Measurements from ENCODE around the gene MAPK6.
A peak's percentile ranks its signal among the peaks of the same experiment; 100 is the strongest.
"Not testable (repeated sequence)": the region's sequence is repeated elsewhere in the genome, so short reads cannot be mapped to it uniquely, and the experiment has no call there.

The MAPK6 gene

GRCh38 chr15:52018693-52019393 lies at the start of gene MAPK6:
Gene MAPK6 (plus strand): TSS chr15:52019219. CDS start chr15:52046461, 27,242 bp downstream.
- DNase-seq = peak; percentile 93

DNA sequence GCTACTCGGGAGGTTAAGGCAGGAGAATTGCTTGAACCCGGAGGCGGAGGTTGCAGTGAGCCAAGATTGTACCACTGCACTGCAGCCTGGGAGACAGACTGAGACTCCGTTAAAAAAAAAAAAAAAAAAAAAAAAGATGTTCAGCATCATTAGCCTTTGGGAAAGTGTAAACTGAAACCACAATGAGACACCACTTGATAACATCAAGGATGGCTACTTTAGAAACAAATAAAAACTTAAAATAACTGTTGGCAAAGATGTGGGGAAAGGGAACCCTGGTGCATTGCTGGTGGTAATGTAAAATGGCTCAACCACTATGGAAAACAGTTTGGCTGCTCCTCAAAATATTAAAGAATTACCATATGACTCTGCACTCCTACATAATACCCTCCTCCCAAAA lies 49.3 kb upstream of the MAPK6 start:
- no peak for DNase-seq

GRCh38 chr15:51970132-51970817 lies 48.7 kb upstream of the MAPK6 start:
- no peak for DNase-seq

- no peak for DNase-seq
Measured at GRCh38 chr15:51971032-51971374, 48.0 kb upstream of the MAPK6 start.

- DNase-seq = peak; percentile 91
Measured at GRCh38 chr15:51971375-51972133, 47.5 kb upstream of the MAPK6 start, which contains the start of gene LEO1. Gene LEO1 (minus strand): TSS chr15:51971778. CDS start chr15:51971745, 33 bp downstream.

DNA sequence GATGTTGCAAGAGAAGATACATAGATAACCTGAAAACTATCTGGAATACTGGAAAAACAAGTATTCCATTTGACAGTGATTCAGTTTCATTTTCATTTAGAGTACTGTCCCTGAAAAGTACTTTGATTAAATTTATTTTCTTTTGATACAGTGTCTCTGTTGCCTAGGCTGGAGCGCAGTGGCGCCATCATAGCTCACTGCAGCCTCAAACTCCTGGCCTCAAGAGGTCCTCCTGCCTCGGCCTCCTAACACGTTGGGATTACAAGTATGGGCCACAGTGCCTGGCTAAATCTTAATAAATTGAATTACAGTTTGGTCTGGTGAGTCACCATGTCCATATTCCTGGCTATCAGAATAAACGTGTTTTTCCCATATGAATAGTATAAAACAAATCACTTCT lies 45.8 kb upstream of the MAPK6 start:
- DNase-seq = no peak

GRCh38 chr15:51973775-51974174 lies 45.2 kb upstream of the MAPK6 start:
- no peak for DNase-seq

DNA sequence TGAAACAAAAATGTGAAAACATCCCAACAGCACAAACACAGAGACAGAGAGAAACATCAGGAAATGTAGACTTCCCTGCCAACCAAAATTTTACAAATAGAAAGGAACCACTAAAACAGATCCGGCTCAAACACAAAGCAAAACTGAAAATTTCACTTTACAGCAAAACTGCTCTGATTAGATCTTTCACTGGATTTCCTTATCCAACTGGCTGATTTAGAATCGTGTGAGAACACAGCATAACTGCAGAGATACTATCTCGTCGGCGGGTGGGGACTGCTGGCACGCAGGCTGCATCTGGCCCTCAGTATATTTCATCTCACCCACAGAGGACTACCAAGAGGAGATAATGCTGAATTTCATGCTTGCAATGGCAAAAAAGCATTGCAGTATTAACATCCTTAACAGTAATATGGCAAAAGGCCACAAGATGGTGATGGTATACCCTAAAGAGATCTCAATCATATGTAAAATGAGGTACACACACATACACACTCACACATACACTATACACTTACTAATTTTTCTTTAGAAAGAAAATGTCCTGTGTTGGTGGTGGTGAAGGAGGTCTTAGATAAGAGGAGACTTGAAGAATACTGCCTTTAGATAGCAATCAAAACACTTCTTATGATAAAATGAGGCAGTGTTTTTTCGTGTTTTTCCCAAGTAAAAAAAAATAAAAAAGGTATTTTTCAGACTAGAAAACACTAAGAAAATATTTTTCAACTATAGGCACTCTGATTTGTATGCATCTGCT lies 36.8 kb upstream of the MAPK6 start:
- peak; percentile 62 for DNase-seq

DNA sequence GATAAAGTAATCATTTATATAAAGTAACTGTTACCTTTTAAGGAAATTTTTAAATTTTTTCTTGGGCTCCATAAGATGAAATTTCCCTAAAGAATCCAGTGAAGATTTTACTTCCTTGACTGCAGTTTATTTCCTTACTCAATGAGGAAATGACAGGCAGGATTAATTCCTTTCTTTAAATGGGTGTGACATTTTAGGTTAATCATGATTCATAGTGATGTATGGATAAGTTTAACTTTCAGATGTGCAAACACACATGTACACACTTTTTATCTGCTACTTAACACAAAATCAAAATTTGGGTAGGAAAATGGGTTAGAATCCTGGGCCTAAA lies 36.3 kb upstream of the MAPK6 start:
- no peak for DNase-seq

GRCh38 chr15:51991141-51991540 lies 27.9 kb upstream of the MAPK6 start:
- DNase-seq = no peak

- DNase-seq = no peak
Measured at GRCh38 chr15:51992953-51993352, 26.1 kb upstream of the MAPK6 start.

DNA sequence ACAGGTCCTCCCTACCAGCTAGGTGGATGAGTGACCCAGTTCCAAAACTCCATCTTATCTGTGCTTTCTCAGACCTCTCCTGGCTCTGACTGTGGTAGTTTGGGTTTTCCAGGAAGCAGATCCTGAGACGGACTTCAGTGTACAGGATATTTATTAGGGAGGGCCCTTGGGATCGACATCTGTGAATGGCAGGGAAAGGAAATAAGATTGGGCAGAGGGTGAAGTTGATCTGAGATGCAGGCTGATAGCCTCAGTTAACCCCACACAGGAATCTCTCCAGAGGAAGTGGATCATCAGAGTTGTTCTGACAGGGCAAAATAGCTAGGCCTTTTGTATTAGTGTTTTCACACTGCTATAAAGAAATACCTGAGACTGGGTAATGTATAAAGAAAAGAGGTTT lies 16.7 kb upstream of the MAPK6 start:
- DNase-seq = no peak

- not testable (repeated sequence) for DNase-seq
Measured at GRCh38 chr15:52003089-52003488, 15.9 kb upstream of the MAPK6 start.

DNA sequence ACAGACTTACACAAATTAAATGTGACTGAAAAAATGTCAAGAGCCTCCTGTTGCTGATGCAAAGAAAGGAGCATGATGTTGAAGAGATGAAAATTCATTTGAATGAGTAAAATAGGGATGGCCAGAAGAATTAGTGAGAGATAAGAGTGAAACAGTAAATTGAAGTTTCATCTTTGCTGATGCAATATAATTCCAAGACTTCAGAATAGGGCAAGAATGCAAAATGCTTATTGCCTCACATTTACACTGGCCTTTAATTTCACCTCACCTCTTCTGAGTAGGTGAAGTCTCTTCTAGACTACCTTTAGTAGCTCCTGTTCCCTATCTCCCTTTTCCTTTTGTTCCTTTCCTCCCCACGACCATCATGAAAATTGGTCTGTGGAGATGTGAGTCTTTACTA lies 15.3 kb upstream of the MAPK6 start:
- DNase-seq = no peak

DNA sequence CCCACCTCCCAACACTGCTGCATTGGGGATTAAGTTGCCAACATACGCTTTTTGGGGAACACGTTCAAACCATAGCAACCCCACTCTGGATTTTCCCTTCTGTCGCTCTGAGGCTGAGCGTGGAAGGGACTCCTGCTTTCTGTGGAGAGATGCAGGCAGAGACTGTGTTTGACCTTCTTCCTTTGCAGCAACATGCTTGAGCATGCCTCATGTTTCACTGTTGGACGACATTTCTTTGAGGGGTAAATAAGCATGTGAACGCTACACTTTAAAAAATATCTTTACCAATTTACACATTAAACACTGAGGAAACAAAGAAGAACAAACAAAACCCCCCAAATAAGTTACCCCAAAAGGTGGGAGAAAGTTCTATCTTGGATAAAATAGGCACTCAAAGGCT lies 14.2 kb upstream of the MAPK6 start:
- DNase-seq = no peak

GRCh38 chr15:52005748-52006701 lies 13.0 kb upstream of the MAPK6 start:
- DNase-seq = peak; percentile 47

GRCh38 chr15:52006702-52007340 lies 12.2 kb upstream of the MAPK6 start:
- DNase-seq = no peak

- DNase-seq = no peak
Measured at GRCh38 chr15:52008359-52008697, 10.7 kb upstream of the MAPK6 start.

DNA sequence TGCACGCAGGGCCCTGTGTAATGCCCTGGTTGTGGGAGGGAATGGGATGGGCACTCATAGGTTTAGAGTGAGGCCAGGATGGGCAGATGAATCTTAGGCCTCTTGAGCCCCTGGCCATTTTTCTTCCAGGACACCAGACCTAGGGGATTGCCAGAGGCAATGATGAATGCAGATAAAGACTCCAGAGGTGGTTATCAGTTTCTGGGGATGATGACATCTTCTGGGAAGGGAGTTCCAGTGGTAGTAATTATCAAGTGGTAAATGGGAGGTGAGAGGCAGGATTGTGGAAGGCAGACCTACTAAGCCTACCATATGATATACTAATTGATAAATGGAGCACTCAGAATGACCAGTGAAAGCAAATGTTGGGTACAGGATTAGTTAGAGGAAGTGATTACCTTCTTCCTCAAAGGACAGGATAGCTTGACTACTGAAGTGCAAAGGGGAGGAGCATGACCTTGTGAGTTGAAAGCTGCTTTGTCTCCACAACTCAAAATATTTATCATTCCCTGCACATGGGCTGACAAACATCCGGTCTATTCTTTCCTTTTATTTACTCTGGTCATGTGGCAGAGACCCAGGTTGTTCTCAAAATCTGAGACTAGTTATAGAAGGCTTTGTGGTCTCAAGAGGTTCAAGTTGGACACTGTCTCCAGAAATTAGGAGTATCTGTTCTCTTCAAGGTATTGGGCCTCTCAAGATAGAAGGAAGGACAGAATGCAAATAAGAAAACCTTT lies 10.2 kb upstream of the MAPK6 start:
- DNase-seq = no peak

DNA sequence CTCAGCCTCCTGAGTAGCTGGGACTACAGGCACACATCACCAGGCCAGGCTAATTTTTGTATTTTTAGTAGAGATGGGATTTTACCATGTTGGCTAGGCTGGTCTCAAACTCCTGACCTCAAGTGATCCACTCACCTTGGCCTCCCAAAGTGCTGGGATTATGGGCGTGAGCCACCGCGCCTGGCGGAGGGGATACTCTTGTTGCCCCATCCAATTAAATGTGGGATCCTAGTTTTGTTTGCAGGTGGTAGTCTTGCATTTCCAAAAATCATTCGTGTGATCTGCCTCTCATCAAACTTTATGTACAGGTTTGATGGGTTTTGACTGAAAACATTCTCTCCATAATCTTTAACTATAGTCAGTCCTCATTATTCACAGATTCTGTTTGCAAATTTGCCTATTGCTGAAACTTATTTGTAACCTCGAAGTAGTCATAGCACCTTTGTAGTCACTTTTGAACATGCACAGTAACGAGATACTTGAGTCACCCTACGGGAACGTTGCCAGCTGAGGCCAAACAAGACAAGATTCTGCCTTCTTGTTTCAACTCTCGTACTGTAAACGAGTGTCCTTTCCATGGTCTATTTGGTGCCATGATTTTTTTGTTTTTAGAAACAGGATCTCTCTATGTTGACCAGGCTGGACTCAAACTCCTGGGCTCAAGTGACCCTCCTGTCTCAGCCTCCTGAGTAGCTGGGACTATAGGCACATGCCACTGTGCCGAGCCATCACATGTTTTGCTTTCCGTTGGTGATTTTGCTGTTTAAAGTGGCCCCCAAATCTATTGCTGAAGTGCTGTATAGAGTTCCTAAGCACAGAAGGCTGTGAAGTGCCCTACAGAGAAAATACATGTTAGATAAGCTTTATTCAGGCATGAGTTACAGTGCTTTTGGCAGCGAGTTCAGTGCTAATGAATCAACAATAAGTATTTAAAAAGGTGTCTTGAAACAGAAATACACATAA lies 8.1 kb upstream of the MAPK6 start:
- DNase-seq = peak; percentile 85
